Kidney (tissue), 14 donors: ENCODE measurements around the gene BAG5. TPM values are rescaled to one million over a fixed set of nuclear protein-coding genes. Genes with fewer than 3 reads are reported as not detected.
A peak's percentile ranks its signal among the peaks of the same experiment; 100 is the strongest.

Experiments
- DNase-seq, 5 donors: peaks; one replicate each; pipeline ENCODE4 v3.0.0-alpha.2; 2013 to 2020
- FAIRE-seq: peaks from 2 replicates; lab custom pipeline; 2012; peaks lifted over from hg19 to GRCh38; lab: Jason Lieb, UNC
- H3K27ac ChIP-seq, 2 donors: one replicate each; pipeline ENCODE4 v1.7.0; 2013; ENCODE audit warnings: low read depth in 2 of 2, low read length in 2 of 2, inconsistent platforms in 1 of 2
- H3K27me3 ChIP-seq: one replicate; pipeline ENCODE4 v1.7.1; 2013; ENCODE audit warnings: low read length, inconsistent platforms; ENCODE audit not compliant: control insufficient read depth, insufficient read depth
- H3K36me3 ChIP-seq, 3 donors: one replicate each; pipeline versions ENCODE4 v1.7.0 to v1.7.1; 2013; ENCODE audit warnings: low read length in 3 of 3, control low read depth in 1 of 3, inconsistent platforms in 1 of 3; ENCODE audit not compliant: insufficient read depth in 3 of 3, control insufficient read depth in 2 of 3
- H3K4me1 ChIP-seq, 3 donors: one replicate each; pipeline versions ENCODE4 v1.7.0 to v1.7.1; 2013; ENCODE audit warnings: low read length in 3 of 3, inconsistent platforms in 1 of 3, low read depth in 1 of 3; ENCODE audit not compliant: control insufficient read depth in 2 of 3, insufficient read depth in 2 of 3
- H3K4me3 ChIP-seq, 3 donors: one replicate each; pipeline versions ENCODE4 v1.7.0 to v1.8.1; 2013; ENCODE audit warnings: low read length in 3 of 3, control low read depth in 1 of 3, inconsistent platforms in 1 of 3
- H3K9ac ChIP-seq, 3 donors: one replicate each; pipeline versions ENCODE4 v1.7.0 to v1.7.1; 2013; ENCODE audit warnings: low read length in 3 of 3, control low read depth in 1 of 3, inconsistent platforms in 1 of 3
- H3K9me3 ChIP-seq, 3 donors: one replicate each; pipeline versions ENCODE4 v1.7.0 to v1.7.1; 2013; ENCODE audit warnings: low read length in 3 of 3, control low read depth in 1 of 3, inconsistent platforms in 1 of 3; ENCODE audit not compliant: control insufficient read depth in 2 of 3, insufficient read depth in 1 of 3
- CTCF ChIP-seq: IDR thresholded peaks from 3 replicates; pipeline ENCODE4 v1.5.1; 2012; ENCODE audit warnings: mild to moderate bottlenecking, moderate library complexity, borderline replicate concordance; ENCODE audit not compliant: insufficient read depth; ENCODE audit errors: extremely low read depth
- intact Hi-C: fragments of 100-400 bp; cut with DNase I; formaldehyde crosslinking; loops from one replicate; pipeline ENCODE4 v1.11.1; 2022
- polyA plus RNA-seq: library from polyadenylated mRNA; stranded (reverse); fragments of 350-450 nt; fragmentation: Illumina TruSeq; extraction: RNeasy Lipid Tissue Mini Kit (QIAGEN cat#74804); gene quantifications from one replicate; pipeline ENCODE4 v1.2.3, GENCODE V29; 2014; ENCODE audit warnings: low read depth, low replicate concordance; ENCODE audit not compliant: insufficient read depth
- total RNA-seq: library from RNA; stranded (reverse); fragmentation: NEBNext Ultra II Directional; extraction: Animal tissue kit (Norgen Biotek cat#: 25700); gene quantifications from one replicate; pipeline ENCODE4 v1.2.1, GENCODE V29; 2021
- donor health status: control.
- donor health status: control.
- donor health status: control.
- donor health status: control.
- donor health status: control.
- donor health status: DM: yes; HTN: yes; CAD: no.
- donor health status: Normal renal cell carcinoma (clear cell type).

BAG5 gene
- total and polyA plus RNA-seq, 2 donors from 2014 or later = 17.1 to 64.5 TPM

- H3K9me3 ChIP-seq = no peaks in the 10 kb centered on the region
- peaks cover 5 to 10% (median 9%) of the 10 kb centered on the region in 3 donors for H3K36me3 ChIP-seq
- H3K4me1 ChIP-seq = peaks cover 3 to 15% (median 11%) of the 10 kb centered on the region in 3 donors
- no peak overlapping the region for H3K9ac ChIP-seq
- intact Hi-C loops = no loop called here
- peak in 1 of 5 donors; percentile 51 for DNase-seq
- no peak overlapping the region for H3K27ac ChIP-seq
- no peaks in the 10 kb centered on the region for H3K27me3 ChIP-seq
- no peak for TF ChIP-seq CTCF
- no peak overlapping the region for H3K4me3 ChIP-seq
- no peak for FAIRE-seq
Observed at GRCh38 chr14:103574707-103575285, 12.3 kb upstream of the BAG5 start.

- peaks cover 3 to 19% (median 11%) of the 10 kb centered on the region in 3 donors for H3K4me1 ChIP-seq
- DNase-seq (peak in 1 of 5 donors; percentile 55), FAIRE-seq (no peak)
- peaks cover 5 to 10% (median 9%) of the 10 kb centered on the region in 3 donors for H3K36me3 ChIP-seq
- H3K9ac ChIP-seq = no peak overlapping the region
- intact Hi-C loops = no loop called here
- no peaks in the 10 kb centered on the region for H3K27me3 ChIP-seq
- H3K4me3 ChIP-seq = no peak overlapping the region
- no peak for TF ChIP-seq CTCF
- H3K27ac ChIP-seq = no peak overlapping the region
- H3K9me3 ChIP-seq = no peaks in the 10 kb centered on the region
Observed at GRCh38 chr14:103574104-103574503, 11.6 kb upstream of the BAG5 start.

GRCh38 chr14:103569408-103569807, 7.0 kb upstream of the BAG5 start:
- peaks cover 0 to under 1% (median 0%) of the 10 kb centered on the region in 3 donors for H3K36me3 ChIP-seq
- H3K27me3 ChIP-seq = no peaks in the 10 kb centered on the region
- DNase-seq (peak; percentile 53 to 70 (median 63)), FAIRE-seq (no peak)
- no peaks in the 10 kb centered on the region for H3K9me3 ChIP-seq
- H3K4me1 ChIP-seq = peaks cover 0 to 10% (median 3%) of the 10 kb centered on the region in 3 donors
- H3K27ac ChIP-seq = no peak overlapping the region
- H3K4me3 ChIP-seq = no peak overlapping the region
- H3K9ac ChIP-seq = no peak overlapping the region
- no peak for TF ChIP-seq CTCF
- intact Hi-C loops = no loop called here
